Mononuclear cell (primary cell): ENCODE data around the gene NAA35. TPM values are rescaled to one million over a fixed set of nuclear protein-coding genes. Genes with fewer than 3 reads are reported as not detected.

Experiments
- H3K27me3 ChIP-seq: 2 replicates; pipeline ENCODE4 v1.6.0; 2011; ENCODE audit warnings: low read length, control low read depth; ENCODE audit not compliant: insufficient read depth
- H3K4me1 ChIP-seq: 2 replicates; pipeline ENCODE4 v1.5.1; 2011; ENCODE audit warnings: mild to moderate bottlenecking, low read length, control low read depth; ENCODE audit not compliant: insufficient read depth
- H3K4me3 ChIP-seq: 2 replicates; pipeline ENCODE4 v1.5.1; 2011; ENCODE audit warnings: mild to moderate bottlenecking, low read length, moderate library complexity
- H3K9me3 ChIP-seq: 2 replicates; pipeline ENCODE4 v1.5.1; 2011; ENCODE audit warnings: low read depth, mild to moderate bottlenecking, control low read depth, low read length
- total RNA-seq: library from RNA; depleted of rRNA; stranded (reverse); fragments of >200 nt; gene quantifications from one replicate; pipeline ENCODE4 v1.2.3, GENCODE V29; 2012

The NAA35 gene
- total RNA-seq, 1 donor = 20.1 TPM

DNA sequence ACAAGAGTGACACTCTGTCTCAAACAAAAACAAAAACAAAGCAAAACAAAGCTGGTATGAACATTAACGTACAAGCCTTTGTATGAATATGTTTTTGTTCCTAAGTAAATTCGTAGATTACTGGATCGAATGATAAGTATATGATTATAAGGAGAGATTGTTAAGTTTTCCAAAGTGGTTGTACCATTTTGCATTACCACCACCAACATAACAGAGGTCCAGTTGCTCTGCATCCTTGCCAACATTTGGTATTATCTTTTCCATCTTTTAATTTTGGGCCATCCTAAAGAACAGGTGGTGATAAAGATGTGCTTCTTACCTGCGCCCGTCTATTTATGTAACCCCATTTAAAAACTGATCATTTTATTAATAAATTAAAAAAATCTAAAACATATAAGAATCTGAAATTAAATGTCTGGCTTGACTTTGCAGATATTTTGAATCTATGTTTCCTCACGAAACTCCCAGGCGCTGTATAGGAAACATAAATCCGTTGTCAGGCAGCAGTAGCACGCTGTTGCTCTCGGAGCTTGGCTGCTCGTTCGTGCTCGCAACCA is 593 bp upstream of the NAA35 start:
- peak overlapping the region; percentile 90 for H3K4me3 ChIP-seq
- peaks cover 23% of the 10 kb centered on the region for H3K4me1 ChIP-seq
- no peaks in the 10 kb centered on the region for H3K27me3 ChIP-seq
- H3K9me3 ChIP-seq = no peaks in the 10 kb centered on the region

DNA sequence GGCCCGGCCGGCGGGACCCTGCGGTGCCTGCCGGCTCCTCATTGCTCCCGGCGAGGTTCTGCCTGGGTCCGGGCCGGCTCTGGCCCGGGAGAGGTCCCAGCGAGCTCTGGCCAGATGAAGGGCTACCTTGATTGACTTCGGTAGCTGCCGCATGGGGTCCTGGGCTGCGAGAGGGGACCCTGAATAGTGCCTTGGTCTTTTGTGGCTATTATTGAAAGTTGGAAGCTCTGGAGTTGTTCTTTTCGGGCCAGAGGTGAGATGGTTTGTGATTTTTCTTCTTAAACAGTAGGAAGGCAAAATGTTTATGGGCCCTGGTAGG is 635 bp downstream of the NAA35 start:
- Histone ChIP-seq H3K4me1 (peaks cover 26% of the 10 kb centered on the region), H3K9me3 (no peaks in the 10 kb centered on the region), H3K27me3 (no peaks in the 10 kb centered on the region), H3K4me3 (peak overlapping the region; percentile 90)

DNA sequence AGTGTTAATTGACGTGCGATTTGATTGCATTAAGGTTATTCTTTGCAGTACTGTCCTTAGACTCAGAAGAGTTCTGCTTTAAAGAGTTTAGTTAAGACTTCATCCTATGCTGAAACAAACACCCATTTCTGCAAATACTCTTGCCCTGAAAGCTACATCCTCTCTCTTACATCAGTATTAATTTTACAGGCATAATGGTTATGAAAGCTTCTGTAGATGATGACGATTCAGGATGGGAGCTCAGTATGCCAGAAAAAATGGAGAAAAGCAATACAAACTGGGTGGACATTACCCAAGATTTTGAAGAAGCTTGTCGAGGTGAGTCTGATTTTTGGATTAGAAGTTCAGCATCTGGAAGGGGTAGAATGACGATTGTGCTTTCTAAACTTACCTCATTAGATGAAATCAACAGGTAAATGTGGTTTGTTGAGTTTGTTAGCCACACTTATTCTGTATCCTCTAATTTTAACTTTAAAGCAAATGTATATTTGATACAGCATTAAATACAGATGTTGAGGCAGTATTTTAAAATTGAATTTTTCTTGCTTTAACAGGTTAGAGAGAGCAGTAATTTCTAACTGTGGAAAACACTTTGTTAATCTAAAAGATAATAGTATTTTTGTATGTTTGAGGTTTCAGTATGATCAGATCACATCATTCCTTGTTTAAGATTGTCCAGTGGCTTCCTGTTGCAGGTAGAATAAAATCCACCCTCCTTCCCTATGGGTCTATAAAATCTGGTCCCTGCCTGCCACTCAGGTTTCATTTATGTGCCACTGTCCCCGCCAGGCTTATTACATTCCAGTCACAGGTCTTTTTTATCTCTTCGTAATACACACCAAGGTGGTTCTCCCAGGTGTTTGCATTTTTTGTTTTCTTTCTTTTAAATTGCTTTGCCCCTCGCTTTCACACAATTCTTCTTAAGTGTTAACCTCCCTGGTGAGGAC is 1.3 kb downstream of the NAA35 start:
- H3K9me3 ChIP-seq = no peaks in the 10 kb centered on the region
- no peaks in the 10 kb centered on the region for H3K27me3 ChIP-seq
- peaks cover 26% of the 10 kb centered on the region for H3K4me1 ChIP-seq
- peak overlapping the region; percentile 90 for H3K4me3 ChIP-seq

DNA sequence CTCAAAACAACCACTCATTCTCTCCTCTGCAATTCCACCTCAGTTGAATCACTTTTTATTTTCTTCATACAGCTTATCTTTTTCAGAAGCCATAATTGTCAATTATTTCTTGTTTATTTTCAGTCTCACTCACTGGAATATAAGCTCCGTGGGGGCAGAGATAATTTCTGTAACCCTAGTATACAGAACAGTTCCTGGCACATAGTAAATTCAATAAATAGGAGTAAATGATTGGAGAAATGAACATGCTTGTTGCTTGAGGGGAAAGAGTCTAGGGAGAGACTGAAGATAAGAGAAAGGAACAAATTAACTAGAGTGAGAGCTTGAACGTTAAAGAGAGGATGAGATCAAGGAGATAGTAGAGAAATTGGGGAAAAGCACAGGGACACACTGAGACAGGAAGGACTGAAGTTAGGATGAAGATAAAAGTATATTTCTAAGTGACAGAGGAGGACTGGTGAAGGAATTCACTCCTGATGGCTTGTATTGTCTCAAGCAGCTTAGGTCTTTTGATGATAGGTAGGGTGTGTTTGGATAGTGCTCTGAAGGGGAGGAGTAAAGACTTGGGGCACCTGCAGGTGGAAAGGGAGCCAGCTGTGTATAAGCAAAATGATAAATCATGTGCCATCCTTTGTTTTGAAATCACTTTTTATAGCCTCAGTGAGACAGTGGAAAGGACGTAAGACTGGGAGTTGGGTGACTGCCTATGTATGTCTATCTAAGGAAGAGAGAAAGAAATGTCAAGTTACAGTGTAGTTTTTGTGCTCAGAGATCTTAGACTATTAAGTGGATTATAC is 2.2 kb downstream of the NAA35 start:
- peaks cover 26% of the 10 kb centered on the region for H3K4me1 ChIP-seq
- no peak overlapping the region for H3K4me3 ChIP-seq
- no peaks in the 10 kb centered on the region for H3K9me3 ChIP-seq
- no peaks in the 10 kb centered on the region for H3K27me3 ChIP-seq

DNA sequence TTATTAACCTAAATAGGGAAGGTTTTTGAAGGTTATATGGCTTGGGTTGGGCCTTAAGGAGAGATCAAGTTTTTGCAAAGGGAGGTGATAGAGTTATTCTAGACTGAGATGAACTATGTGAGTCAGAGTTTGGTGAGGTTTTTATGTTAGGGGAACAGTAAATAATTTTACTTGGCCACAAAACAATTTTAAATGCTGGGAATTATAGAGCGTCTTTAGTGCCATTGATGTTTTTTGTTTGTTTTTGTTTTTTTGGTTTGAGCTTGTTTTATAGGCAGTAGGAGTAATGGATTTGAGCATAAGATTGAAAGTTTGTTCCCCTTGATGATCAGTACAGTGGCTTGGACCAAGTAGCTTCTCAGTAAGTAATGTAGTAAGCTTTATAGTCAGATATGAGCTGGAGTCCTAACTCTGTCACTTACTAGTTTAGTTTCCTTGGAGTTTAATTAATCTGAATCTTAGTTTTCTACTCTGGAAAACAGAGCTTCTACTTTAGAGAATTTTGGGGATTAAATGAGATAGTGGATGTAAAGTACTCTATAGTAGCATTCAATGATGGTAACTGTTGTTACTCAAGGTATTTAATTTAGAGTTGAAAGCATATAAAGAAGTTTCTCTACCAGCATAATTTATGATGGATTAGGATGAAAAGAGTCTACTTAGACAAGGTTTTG is 2.9 kb downstream of the NAA35 start:
- H3K4me1 ChIP-seq = peaks cover 26% of the 10 kb centered on the region

DNA sequence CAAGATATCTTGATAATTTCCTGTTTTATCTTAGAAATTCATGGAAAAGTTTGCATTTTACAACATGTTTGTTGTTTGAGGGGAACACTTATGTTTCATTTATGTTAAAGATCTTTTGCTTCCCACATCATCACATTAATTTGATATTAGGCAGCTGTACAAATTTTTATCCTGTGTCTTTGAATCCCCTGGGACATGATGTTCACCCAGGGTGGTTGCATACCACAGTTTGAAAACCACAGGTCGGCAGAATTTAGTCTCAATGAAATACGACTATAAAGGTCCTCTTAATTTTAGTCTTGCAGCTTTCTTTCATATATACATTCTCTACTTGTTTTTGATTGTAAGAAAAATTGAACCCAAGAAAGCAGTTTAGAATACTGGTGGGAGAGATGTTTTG is 3.7 kb downstream of the NAA35 start:
- H3K4me1 ChIP-seq = peaks cover 26% of the 10 kb centered on the region
- H3K4me3 ChIP-seq = no peak overlapping the region
- H3K9me3 ChIP-seq = no peaks in the 10 kb centered on the region
- H3K27me3 ChIP-seq = no peaks in the 10 kb centered on the region

More for the DNA sequence above, 2.9 kb downstream of the NAA35 start:
- H3K4me3 ChIP-seq = no peak overlapping the region
- no peaks in the 10 kb centered on the region for H3K9me3 ChIP-seq
- H3K27me3 ChIP-seq = no peaks in the 10 kb centered on the region

DNA sequence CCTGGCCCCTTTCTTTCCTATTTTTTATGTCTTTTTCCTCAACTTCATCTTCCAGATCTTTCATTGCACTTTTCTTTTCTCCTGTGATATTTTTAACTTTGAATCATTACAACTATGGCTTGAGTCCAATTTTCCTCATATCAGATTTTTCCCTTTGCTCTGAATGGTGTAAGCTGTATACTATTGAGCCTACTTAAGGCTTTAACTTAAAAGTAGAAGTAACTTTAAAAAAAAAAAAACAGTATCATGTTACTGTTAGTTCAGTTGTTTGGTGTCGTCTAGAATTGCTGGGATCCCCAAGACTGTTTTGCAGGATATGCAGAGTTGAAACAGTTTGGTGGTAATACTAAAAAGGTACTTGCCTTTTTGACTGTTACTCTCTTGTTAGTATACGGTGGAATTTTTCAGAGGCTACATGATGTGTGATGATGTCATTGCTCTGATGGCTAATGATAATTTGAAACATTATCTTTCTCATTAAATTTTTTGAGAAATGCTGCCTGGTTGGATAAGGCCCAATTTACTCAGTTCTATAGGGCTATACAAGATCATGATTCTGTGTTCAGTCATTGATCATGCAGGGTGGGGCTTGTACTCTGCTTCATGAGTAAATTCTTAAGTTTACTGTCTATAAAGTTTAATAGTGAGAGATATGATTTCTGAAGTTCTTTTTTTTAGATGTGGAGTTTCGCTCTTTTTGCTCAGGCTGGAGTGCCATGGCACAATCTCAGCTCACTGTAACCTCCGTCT is 8.8 kb downstream of the NAA35 start:
- H3K4me1 ChIP-seq = peaks cover 4% of the 10 kb centered on the region
- no peak overlapping the region for H3K4me3 ChIP-seq

DNA sequence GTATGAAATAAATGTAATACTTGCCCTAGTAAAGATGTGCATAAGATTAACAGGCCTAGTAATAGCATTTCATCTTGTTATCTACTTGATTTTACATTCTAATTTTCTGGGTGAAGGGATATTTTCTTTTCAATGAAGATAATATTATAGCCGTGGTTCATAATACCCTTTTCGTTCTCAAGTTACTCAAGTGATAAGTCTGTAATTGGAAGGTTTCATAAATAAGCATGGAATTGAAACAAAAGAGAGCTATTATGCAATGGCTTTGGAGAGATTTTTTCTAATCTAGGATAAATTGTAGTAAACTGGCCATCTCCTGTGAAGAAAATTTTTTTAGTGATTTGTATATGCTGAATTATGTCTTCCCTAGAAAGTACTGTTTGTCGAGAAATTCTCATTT is 19.0 kb downstream of the NAA35 start:
- Histone ChIP-seq H3K27me3 (no peaks in the 10 kb centered on the region), H3K9me3 (no peaks in the 10 kb centered on the region), H3K4me1 (no peaks in the 10 kb centered on the region), H3K4me3 (no peak overlapping the region)

More for the DNA sequence above, 8.8 kb downstream of the NAA35 start:
- no peaks in the 10 kb centered on the region for H3K9me3 ChIP-seq
- H3K27me3 ChIP-seq = no peaks in the 10 kb centered on the region

DNA sequence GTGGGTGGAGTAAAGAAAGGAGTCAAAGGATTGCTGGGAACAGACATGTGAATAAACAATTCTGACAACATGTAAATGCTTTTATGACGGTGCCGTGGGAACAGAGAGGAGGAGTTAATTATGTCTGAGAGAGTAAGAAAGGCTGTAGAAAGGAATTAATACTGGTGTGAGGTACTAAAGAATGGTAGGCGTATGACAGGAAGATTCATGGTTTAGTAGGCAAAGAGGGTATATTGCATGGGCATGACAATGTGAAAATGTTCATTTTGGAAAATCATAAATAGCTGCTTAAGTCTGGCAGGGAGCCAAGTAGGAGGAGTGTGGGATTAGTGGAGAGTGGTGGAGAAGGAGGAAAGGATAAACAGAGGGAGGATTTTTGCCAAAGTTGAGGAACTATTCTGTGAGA is 19.7 kb downstream of the NAA35 start:
- Histone ChIP-seq H3K27me3 (no peaks in the 10 kb centered on the region), H3K4me3 (no peak overlapping the region), H3K4me1 (no peaks in the 10 kb centered on the region), H3K9me3 (no peaks in the 10 kb centered on the region)

DNA sequence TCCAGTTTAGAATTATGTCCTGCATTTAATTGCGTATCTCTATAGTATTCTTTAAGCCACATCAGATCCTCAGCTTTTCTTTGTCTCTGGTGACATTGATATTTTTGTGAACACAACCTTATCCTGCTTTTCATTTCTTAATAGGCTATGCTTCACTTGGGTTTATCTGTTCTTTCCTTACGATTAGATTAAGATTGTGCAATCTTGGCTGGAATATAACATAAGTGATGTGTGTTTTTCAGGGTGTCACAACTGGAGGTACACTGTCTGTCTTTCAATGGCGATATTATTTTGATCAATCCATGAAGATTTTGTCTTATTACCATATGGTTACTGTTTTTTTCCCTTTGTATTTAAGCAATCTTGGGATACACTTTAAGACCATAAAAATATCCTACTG is 23.6 kb downstream of the NAA35 start:
- Histone ChIP-seq H3K4me3 (no peak overlapping the region), H3K4me1 (no peaks in the 10 kb centered on the region), H3K27me3 (no peaks in the 10 kb centered on the region), H3K9me3 (no peaks in the 10 kb centered on the region)

DNA sequence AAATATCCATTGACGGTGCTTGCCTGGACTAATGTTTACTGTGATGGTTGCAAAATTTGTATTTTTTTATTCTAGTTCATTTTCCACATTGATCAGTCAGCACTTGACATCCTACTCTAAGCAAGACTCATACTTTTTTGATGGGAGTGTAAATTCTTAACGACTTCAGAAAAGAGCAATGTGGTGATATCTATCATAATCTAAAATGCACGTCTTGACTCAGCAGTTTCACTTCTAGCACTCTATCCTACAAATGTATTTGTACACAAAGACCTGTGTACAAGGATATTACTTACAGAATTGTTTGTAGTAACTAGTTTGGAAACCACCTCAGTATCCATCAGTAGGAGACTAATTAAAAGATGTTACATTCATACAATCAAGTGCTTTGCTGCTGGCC is 24.0 kb downstream of the NAA35 start:
- H3K4me1 ChIP-seq = no peaks in the 10 kb centered on the region
- no peaks in the 10 kb centered on the region for H3K9me3 ChIP-seq
- H3K4me3 ChIP-seq = no peak overlapping the region
- H3K27me3 ChIP-seq = no peaks in the 10 kb centered on the region

DNA sequence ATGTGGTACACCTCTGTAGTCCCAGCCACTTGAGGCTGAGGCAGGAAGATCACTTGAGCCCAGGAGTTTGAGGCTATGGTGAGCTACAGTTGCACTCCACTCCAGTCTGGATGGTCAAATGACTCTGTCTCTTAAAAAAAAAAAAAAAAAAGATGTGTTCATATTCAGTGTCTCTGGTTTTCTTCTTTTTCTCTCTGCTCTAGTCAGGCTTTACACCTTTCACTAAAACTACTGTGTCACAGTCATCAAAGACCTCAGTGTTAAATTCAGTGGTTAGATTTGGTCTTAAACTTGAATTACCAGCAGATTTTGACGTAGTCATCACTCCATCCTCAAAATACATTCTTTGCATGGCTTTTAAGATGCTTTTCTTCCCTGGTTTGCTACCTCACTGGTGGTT is 28.8 kb downstream of the NAA35 start:
- no peaks in the 10 kb centered on the region for H3K9me3 ChIP-seq
- no peaks in the 10 kb centered on the region for H3K27me3 ChIP-seq
- no peak overlapping the region for H3K4me3 ChIP-seq
- no peaks in the 10 kb centered on the region for H3K4me1 ChIP-seq

DNA sequence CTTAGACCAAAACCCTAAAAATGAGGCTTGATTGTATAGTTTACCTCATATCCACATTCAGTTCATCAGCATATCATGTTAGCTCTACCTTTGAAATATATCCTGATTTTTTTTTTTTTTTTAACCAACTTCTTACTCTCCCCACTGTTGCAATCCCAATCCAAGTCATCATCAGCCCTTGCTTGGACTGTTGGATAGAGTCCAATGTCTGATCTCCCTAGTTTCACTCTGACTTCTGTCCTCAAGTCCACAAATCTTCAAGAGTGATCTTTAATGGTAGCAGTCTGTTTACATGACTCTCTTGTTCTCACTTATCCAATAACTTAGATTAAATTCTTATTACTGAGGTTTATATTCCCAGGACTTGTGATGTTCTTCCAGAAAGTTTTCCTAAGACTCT is 30.8 kb downstream of the NAA35 start:
- Histone ChIP-seq H3K4me3 (no peak overlapping the region), H3K9me3 (no peaks in the 10 kb centered on the region), H3K27me3 (no peaks in the 10 kb centered on the region), H3K4me1 (no peaks in the 10 kb centered on the region)

DNA sequence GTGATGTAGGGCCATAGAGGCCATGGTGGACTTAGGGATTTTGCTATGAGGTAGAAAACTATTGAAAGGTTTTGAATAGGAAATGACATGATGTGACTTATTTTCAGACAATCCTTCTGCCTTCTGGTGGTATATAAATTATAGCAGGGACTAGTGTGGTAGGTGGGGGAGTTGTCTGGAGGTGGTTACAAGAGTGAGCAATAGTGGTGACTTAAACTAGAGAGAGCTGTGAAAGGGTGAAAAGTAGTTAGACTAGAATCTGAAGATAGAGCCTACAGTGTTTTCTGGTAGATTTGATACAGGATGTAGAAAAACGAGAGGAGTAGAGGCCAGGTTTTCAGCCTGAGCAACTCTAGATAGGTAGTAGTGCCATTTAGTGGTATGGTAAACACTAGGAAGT is 32.3 kb downstream of the NAA35 start:
- Histone ChIP-seq H3K4me1 (no peaks in the 10 kb centered on the region), H3K9me3 (no peaks in the 10 kb centered on the region), H3K27me3 (no peaks in the 10 kb centered on the region), H3K4me3 (no peak overlapping the region)
